Effector CD4-positive, alpha-beta T cell (primary cell): ENCODE measurements around the gene CDK6.

ENCODE experiments used
- DNase-seq: peaks from one replicate; pipeline ENCODE4 v3.0.0-alpha.2; 2020

The CDK6 gene

GRCh38 chr7:92671505-92672169, 164.7 kb downstream of the CDK6 start:
- no peak for DNase-seq

DNA sequence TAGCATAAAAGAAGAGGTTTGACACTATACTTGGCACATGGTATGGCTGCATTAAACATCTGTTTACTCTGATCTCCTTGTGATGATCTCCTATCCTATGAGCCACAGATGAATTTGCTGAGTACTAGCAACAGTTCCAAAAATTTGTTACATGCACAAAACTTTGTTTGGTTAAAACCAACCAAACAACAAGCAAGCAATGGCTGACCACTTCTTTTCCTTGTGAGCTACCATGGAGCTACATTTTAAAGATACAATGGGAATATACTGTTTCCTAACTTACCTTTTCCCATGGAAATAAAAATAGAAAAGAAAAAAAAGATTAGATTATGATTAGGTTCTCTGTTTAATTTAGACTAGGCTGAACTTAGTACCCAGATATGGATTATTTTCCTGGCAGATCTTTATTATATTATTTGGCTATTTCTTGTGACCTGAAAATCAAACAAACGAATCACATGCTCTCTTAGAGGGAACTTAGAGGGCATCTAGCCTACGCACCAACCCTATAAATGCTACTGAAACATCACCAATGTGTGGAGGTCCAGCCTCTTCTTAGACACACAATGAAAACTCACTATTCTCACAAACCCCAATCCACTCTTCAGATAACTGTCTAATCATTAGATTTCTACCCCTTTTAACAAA, 166.0 kb downstream of the CDK6 start:
- no peak for DNase-seq

GRCh38 chr7:92669616-92670165, 166.7 kb downstream of the CDK6 start:
- DNase-seq: no peak

- no peak for DNase-seq
Measured at GRCh38 chr7:92668564-92668963, 167.8 kb downstream of the CDK6 start.

DNA sequence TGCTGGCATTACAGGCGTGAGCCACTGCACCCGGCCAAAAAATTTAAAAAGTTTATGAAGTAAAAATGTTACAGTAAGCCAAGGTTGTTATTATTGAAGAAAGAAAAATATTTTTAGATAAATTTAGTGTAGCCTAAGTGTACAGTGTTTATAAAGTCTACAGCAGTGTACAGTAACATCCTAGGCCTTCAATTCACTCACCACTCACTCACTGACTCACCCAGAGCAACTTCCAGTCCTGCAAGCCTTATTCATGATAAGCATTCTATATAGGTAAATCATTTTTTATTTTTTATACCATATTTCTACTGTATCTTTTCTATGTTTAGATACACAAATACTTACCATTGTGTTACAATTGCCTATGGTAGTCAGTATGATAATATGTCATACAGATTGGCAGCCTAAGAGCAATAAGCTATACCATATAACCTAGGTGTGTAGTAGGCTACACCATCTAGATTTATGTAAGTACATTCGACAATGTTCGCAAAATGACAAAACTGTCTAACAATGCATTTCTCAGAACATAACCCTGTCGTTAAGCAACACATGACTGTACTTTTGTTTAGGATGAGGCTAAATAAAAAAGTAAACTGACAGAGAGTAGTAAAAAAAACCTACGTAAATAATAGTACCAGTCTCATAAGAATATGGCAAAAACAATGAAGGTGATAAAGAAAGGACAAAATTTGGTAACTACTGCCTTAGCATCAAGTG, 168.4 kb downstream of the CDK6 start:
- DNase-seq: no peak

DNA sequence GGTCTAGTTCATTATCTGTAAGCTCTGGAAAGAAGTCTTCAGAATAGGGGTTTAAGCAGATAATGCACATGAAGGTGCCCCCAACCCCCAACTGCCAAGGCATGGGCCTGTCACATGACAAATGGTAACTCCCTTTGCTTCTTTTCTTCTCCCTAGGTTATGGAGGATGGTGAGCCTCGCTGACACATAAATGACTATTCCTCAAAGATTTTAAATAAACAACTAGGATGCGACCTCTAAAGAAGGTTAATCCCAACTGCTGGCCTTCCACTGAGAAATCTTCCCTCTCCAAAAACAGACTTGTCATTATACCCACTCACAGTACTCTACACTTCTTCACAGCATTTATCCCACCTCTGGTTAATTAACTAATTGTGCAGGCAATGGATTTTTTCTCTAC, 170.4 kb downstream of the CDK6 start:
- DNase-seq: no peak

DNA sequence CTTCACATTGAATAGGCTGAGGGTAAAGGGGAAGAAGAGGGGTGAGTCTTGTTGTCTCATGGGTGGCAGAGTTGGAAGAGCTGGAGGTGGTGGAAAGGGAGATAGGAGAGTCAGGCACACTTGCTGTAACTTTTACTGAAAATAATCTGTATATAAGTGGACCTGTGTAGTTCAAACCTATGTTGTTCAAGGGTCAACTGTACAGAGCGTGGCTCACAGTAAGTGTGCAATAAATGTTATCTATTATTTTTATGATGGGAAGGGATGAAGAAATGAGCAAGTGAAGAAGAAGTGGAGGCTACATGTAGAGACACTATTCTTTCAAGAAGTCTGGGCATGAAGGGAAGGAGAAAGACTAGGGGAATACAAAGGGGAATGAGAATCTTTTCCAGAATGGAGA, 174.7 kb downstream of the CDK6 start:
- no peak for DNase-seq

DNA sequence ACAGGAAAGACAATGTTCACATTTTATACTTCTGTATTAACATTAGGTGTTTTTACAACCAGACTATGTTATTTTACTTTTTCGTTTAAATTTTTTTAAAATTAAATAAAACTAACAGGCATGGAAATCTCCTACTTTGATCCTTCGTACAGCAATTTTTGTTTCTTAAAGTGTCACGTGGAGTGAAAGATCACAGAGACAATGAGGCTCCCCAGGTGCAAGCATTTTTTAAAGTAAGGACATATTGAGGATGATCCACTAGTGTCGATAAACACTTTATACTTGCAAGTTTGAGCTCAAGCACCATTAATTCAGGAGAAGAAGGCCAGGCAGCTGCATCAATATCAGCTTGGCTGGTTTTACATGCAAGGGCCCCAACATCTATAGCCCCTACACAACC, 177.7 kb downstream of the CDK6 start:
- no peak for DNase-seq

GRCh38 chr7:92657391-92657790, 179.0 kb downstream of the CDK6 start:
- DNase-seq: no peak

DNA sequence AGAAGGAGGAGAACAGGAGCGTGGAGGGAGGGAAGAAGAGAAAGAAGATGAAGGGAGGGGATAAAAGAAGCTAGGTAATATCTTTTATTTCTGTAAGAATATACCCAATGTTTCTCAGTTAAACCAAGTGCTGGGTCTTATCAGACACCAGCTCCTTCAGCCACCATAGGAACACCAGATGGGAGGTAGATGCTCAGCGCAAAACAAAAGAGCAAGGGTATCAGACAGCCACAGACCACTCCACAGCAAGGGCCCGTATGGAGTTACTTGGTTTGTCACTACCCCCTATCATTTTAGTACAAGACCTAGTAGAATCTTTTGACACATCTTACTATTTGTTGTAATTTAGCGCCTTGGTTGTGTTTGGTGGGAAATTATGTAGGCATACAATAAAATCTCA, 180.3 kb downstream of the CDK6 start:
- no peak for DNase-seq

- no peak for DNase-seq
Measured at GRCh38 chr7:92655346-92655884, 181.0 kb downstream of the CDK6 start.

GRCh38 chr7:92653136-92653535, 183.2 kb downstream of the CDK6 start:
- DNase-seq: no peak

DNA sequence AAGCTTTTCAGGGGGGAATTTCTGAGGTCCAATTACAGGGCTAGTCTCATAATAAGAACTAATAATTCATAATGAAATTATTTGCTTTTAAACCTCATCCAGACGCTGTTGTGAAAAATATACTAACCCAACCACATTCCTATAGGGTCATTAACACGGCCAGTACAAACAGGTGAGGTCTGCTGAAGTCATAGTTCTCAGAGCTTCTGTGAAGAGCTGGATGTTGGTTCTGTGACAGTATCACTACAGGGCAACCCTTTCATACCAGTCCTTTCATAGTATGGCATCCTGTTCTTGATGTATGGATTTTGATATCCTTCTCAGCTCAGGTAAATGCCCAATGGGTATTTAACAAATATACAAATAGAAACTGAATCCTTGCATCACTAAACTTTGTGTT, 183.8 kb downstream of the CDK6 start:
- DNase-seq: no peak

- DNase-seq: no peak
Measured at GRCh38 chr7:92650391-92650790, 186.0 kb downstream of the CDK6 start.

- DNase-seq: no peak
Measured at GRCh38 chr7:92648067-92648466, 188.3 kb downstream of the CDK6 start.

- no peak for DNase-seq
Measured at GRCh38 chr7:92647652-92648051, 188.7 kb downstream of the CDK6 start.

- DNase-seq: no peak
Measured at GRCh38 chr7:92647011-92647625, 189.3 kb downstream of the CDK6 start.

- DNase-seq: no peak
Measured at GRCh38 chr7:92645114-92646061, 191.0 kb downstream of the CDK6 start.

- no peak for DNase-seq
Measured at GRCh38 chr7:92644406-92645113, 191.8 kb downstream of the CDK6 start.

DNA sequence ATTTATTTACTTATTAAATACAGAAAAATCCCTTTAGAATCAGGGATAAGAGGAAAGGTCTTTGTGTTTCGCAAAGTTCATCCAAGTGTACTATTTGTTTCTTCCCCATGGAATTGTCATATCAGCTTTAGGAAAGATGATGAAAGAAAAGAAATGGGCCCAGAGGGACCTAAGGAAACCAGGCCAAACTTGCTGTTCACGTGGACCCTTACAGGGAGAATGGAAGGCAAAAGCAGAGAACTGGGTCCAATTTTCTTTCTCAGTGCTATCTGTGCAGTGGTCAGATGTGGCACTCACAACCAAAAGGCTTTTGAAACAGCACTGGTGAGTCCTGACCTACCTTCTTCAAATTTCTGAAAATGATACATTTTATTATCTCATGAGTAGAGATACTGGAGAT, 192.6 kb downstream of the CDK6 start:
- DNase-seq: no peak

DNA sequence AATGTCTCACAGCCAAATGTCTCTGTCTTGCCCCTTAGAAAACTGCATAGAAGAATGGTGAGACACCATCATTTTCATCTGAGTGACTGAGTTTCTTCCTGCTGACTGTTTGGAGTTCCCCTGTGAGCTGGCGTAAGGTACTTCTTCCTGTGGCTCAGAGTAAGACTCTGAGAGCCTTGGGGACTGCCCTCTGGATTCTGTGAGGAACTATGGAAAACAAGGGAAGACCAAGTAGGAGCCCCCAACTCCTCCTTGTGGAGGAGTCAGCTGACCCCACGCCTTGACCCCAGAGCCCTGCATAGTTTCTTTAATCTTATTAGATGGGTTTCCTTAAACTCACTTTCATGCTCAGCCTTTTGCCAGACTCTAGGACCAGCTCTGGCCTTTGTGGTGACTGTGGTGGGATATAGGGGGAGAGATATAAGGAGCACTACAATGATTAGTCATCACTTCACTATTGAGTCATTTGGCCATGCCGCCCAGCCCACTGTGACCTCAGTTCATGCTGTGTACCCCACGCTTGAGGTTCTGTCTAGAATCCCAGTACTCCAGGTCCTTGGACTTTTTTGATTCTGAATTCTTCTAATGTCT, 194.4 kb downstream of the CDK6 start:
- peak; percentile 15 for DNase-seq
